ENCODE data around the gene ACE.

DNA sequence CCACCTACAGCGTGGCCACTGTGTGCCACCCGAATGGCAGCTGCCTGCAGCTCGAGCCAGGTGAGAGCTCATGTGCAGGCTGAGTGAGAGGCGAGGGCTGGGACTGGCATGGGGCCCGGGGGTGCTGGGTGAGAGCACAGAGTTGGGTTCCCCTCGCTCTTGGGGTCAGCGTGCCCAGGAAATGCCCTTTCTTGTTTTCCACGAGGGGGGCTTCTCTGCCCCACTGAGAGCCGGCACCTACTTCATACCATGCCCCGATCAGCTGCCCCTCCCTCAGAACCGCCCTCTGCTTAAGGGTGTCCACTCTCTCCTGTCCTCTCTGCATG, 10.1 kb downstream of the ACE start:
- TF ChIP-seq CTCF (IDR thresholded peaks at IDR 0.05 in 4 of 5, conservative IDR thresholded peaks at IDR 0.05 in 1 of 5) (no peak), POLR2A (IDR thresholded peaks at IDR 0.05) (no peak)

All from gastrocnemius medialis (tissue), 4 donors.